Neural cell (in vitro differentiated cells): ENCODE results near the gene VWF. TPM values are rescaled to one million over a fixed set of nuclear protein-coding genes. Genes with fewer than 3 reads are reported as not detected.

ENCODE experiments used
- H2AFZ ChIP-seq: fragments of 200-600, 300-800 bp; sonication (generic), shearing (Covaris generic); 2 replicates; pipeline ENCODE4 v1.6.0; 2014; ENCODE audit warnings: low read depth, mild to moderate bottlenecking, antibody characterized with exemption, low read length, moderate library complexity
- H3F3A ChIP-seq: fragments of 200-600 bp; shearing (Covaris generic); 2 replicates; pipeline ENCODE4 v1.6.1; 2016; ENCODE audit warnings: mild to moderate bottlenecking, moderate library complexity, mixed read lengths, antibody characterized with exemption, low read length; ENCODE audit not compliant: insufficient read depth, poor library complexity, severe bottlenecking
- H3K27ac ChIP-seq: fragments of 200-600, 300-800 bp; sonication (generic), shearing (Covaris generic); 2 replicates; pipeline ENCODE4 v1.5.1; 2014; ENCODE audit warnings: mild to moderate bottlenecking, low read length, moderate library complexity
- H3K27me3 ChIP-seq: fragments of 300-800, 200-600 bp; sonication (generic), shearing (Covaris generic); 2 replicates; pipeline ENCODE4 v1.6.0; 2014; ENCODE audit warnings: mild to moderate bottlenecking, low read depth, low read length, moderate library complexity; ENCODE audit not compliant: insufficient read depth
- H3K36me3 ChIP-seq: fragments of 300-800, 200-600 bp; sonication (generic), shearing (Covaris generic); 2 replicates; pipeline ENCODE4 v1.5.1; 2014; ENCODE audit warnings: mild to moderate bottlenecking, antibody characterized with exemption, low read length, moderate library complexity; ENCODE audit not compliant: insufficient read depth
- H3K4me2 ChIP-seq: fragments of 300-800, 200-600 bp; sonication (generic), shearing (Covaris generic); 2 replicates; pipeline ENCODE4 v1.6.0; 2014; ENCODE audit warnings: mild to moderate bottlenecking, low read length
- H3K4me3 ChIP-seq: fragments of 300-800, 200-600 bp; sonication (generic), shearing (Covaris generic); 2 replicates; pipeline ENCODE4 v1.5.1; 2014; ENCODE audit warnings: mild to moderate bottlenecking, low read length, moderate library complexity
- H3K79me2 ChIP-seq: fragments of 200-600 bp; shearing (Covaris generic); replicated peaks from 2 replicates; pipeline ENCODE4 v1.6.0; 2014; ENCODE audit warnings: mild to moderate bottlenecking, low read length, moderate library complexity; ENCODE audit not compliant: insufficient read depth
- H3K9ac ChIP-seq: fragments of 300-800, 200-600 bp; sonication (generic), shearing (Covaris generic); 2 replicates; pipeline ENCODE4 v1.6.1; 2016; ENCODE audit warnings: mild to moderate bottlenecking, low read length, mixed read lengths
- H3K9me2 ChIP-seq: fragments of 200-600 bp; shearing (Covaris generic); 2 replicates; pipeline ENCODE4 v1.6.1; 2016; ENCODE audit warnings: mild to moderate bottlenecking, low read length, mixed read lengths; ENCODE audit not compliant: insufficient read depth
- H3K9me3 ChIP-seq: fragments of 200-600, 300-800 bp; sonication (generic), shearing (Covaris generic); 2 replicates; pipeline ENCODE4 v1.6.1; 2016; ENCODE audit warnings: mild to moderate bottlenecking, mixed run types, low read length, moderate library complexity, mixed read lengths
- H4K20me1 ChIP-seq: fragments of 200-600 bp; shearing (Covaris generic); 2 replicates; pipeline ENCODE4 v1.6.1; 2016; ENCODE audit warnings: mild to moderate bottlenecking, mixed run types; ENCODE audit not compliant: insufficient read depth
- EP300 ChIP-seq: fragments of 450-650 bp; conservative IDR thresholded peaks from 2 replicates; pipeline ENCODE4 v1.6.1; 2014; ENCODE audit warnings: antibody characterized with exemption, mild to moderate bottlenecking, moderate library complexity; ENCODE audit not compliant: poor library complexity, severe bottlenecking
- EZH2 ChIP-seq: fragments of 200-600, 300-800 bp; shearing (Covaris generic), sonication (generic); IDR thresholded peaks from 2 replicates; pipeline ENCODE4 v1.6.1; 2014; ENCODE audit warnings: antibody characterized with exemption, low read length, borderline replicate concordance, mild to moderate bottlenecking; ENCODE audit not compliant: insufficient read depth, poor library complexity, severe bottlenecking
- MXI1 ChIP-seq: fragments of 450-650 bp; conservative IDR thresholded peaks from 2 replicates; pipeline ENCODE4 v1.6.1; 2014; ENCODE audit warnings: antibody characterized with exemption, mild to moderate bottlenecking; ENCODE audit not compliant: poor library complexity, severe bottlenecking
- POLR2AphosphoS5 ChIP-seq: IDR thresholded peaks from 2 replicates; pipeline ENCODE4 v1.6.1; 2012
- RAD21 ChIP-seq: fragments of 450-650 bp; conservative IDR thresholded peaks from 2 replicates; pipeline ENCODE4 v1.6.1; 2014; ENCODE audit warnings: antibody characterized with exemption, mild to moderate bottlenecking, moderate library complexity
- REST ChIP-seq: IDR thresholded peaks from 2 replicates; pipeline ENCODE4 v1.6.1; 2012; ENCODE audit warnings: borderline replicate concordance
- SMC3 ChIP-seq: fragments of 450-650 bp; conservative IDR thresholded peaks from 2 replicates; pipeline ENCODE4 v1.6.1; 2014; ENCODE audit warnings: antibody characterized with exemption, mild to moderate bottlenecking, moderate library complexity; ENCODE audit not compliant: poor library complexity
- TAF1 ChIP-seq: IDR thresholded peaks from 2 replicates; pipeline ENCODE4 v1.6.1; 2012; ENCODE audit warnings: low read depth
- polyA plus RNA-seq: library from polyadenylated mRNA; depleted of rRNA; stranded (reverse); fragments of >200 nt; gene quantifications from 2 replicates; pipeline ENCODE4 v1.2.3, GENCODE V29; 2014
- TF ChIP-seq, protein P1 (sequence below): fragments of 450-650 bp; IDR thresholded peaks from 2 replicates; pipeline ENCODE4 v1.5.1; 2014; ENCODE audit warnings: antibody characterized with exemption, mild to moderate bottlenecking, moderate library complexity; ENCODE audit not compliant: poor library complexity, severe bottlenecking

VWF gene
- polyA plus RNA-seq, 1 donor from 2014 or later = not detected

GRCh38 chr12:5996459-5996858 lies 128.0 kb downstream of the VWF start:
- no peaks in the 10 kb centered on the region for H3K36me3 ChIP-seq
- H3K27ac ChIP-seq = no peak overlapping the region
- no peaks in the 10 kb centered on the region for H3K9me3 ChIP-seq
- H3F3A ChIP-seq = no peaks in the 10 kb centered on the region
- H3K79me2 ChIP-seq = no peaks in the 10 kb centered on the region
- no peak overlapping the region for H3K9ac ChIP-seq
- H3K4me3 ChIP-seq = no peak overlapping the region
- H3K9me2 ChIP-seq = no peaks in the 10 kb centered on the region
- TF ChIP-seq RAD21 = no peak
- no peaks in the 10 kb centered on the region for H3K27me3 ChIP-seq
- H4K20me1 ChIP-seq = no peaks in the 10 kb centered on the region
- H3K4me2 ChIP-seq = no peak overlapping the region
- no peak overlapping the region for H2AFZ ChIP-seq

- Histone ChIP-seq H3K9ac (no peak overlapping the region), H3K36me3 (no peaks in the 10 kb centered on the region), H3K27me3 (no peaks in the 10 kb centered on the region), H3K4me2 (no peak overlapping the region), H4K20me1 (no peaks in the 10 kb centered on the region), H2AFZ (no peak overlapping the region), H3F3A (no peaks in the 10 kb centered on the region), H3K9me2 (no peaks in the 10 kb centered on the region), H3K4me3 (no peak overlapping the region), H3K27ac (no peak overlapping the region), H3K79me2 (no peaks in the 10 kb centered on the region), H3K9me3 (no peaks in the 10 kb centered on the region)
- no peak for TF ChIP-seq REST
- no peak for TF ChIP-seq MXI1
- no peak for TF ChIP-seq EZH2
- TF ChIP-seq EP300 = no peak
- TF ChIP-seq TAF1 = no peak
- TF ChIP-seq, protein P1, sequence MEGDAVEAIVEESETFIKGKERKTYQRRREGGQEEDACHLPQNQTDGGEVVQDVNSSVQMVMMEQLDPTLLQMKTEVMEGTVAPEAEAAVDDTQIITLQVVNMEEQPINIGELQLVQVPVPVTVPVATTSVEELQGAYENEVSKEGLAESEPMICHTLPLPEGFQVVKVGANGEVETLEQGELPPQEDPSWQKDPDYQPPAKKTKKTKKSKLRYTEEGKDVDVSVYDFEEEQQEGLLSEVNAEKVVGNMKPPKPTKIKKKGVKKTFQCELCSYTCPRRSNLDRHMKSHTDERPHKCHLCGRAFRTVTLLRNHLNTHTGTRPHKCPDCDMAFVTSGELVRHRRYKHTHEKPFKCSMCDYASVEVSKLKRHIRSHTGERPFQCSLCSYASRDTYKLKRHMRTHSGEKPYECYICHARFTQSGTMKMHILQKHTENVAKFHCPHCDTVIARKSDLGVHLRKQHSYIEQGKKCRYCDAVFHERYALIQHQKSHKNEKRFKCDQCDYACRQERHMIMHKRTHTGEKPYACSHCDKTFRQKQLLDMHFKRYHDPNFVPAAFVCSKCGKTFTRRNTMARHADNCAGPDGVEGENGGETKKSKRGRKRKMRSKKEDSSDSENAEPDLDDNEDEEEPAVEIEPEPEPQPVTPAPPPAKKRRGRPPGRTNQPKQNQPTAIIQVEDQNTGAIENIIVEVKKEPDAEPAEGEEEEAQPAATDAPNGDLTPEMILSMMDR = no peak
- TF ChIP-seq POLR2AphosphoS5 = no peak
- TF ChIP-seq RAD21 = no peak
- no peak for TF ChIP-seq SMC3
Observed at GRCh38 chr12:5989621-5990020, 134.8 kb downstream of the VWF start.

- Histone ChIP-seq H3K79me2 (no peaks in the 10 kb centered on the region), H3K4me3 (no peak overlapping the region), H3K9me3 (no peaks in the 10 kb centered on the region), H3K27ac (no peak overlapping the region), H3F3A (no peaks in the 10 kb centered on the region), H4K20me1 (no peaks in the 10 kb centered on the region), H2AFZ (no peak overlapping the region), H3K4me2 (no peak overlapping the region), H3K36me3 (no peaks in the 10 kb centered on the region), H3K9me2 (no peaks in the 10 kb centered on the region), H3K27me3 (no peaks in the 10 kb centered on the region), H3K9ac (no peak overlapping the region)
- TF ChIP-seq EZH2 (no peak), EP300 (no peak), RAD21 (peak; percentile 96), REST (no peak), POLR2AphosphoS5 (no peak), MXI1 (peak; percentile 15), TAF1 (no peak), SMC3 (peak; percentile 96)
- TF ChIP-seq, protein P1 = peak; percentile 96
Observed at GRCh38 chr12:5988659-5989116, 135.8 kb downstream of the VWF start.
